Neural crest cell (in vitro differentiated cells): ENCODE results near the gene IMMT. TPM values are rescaled to one million over a fixed set of nuclear protein-coding genes. Genes with fewer than 3 reads are reported as not detected.
"Not testable (repeated sequence)": the region's sequence is repeated elsewhere in the genome, so short reads cannot be mapped to it uniquely, and the experiment has no call there.

Source experiments
- DNase-seq: peaks from one replicate; pipeline ENCODE4 v3.0.0; 2021; ENCODE audit warnings: low read depth, mixed read lengths, low spot score
- H3K27ac Mint-ChIP-seq: one replicate; pipeline ENCODE4 v1.8.0; 2021; ENCODE audit warnings: mild to moderate bottlenecking, mixed read lengths; ENCODE audit not compliant: unreplicated experiment
- H3K27me3 Mint-ChIP-seq: 2 replicates; pipeline ENCODE4 v1.8.0; 2021; ENCODE audit warnings: low read depth, mild to moderate bottlenecking, mixed read lengths
- H3K36me3 Mint-ChIP-seq: 2 replicates; pipeline ENCODE4 v1.8.0; 2021; ENCODE audit warnings: low read depth, mild to moderate bottlenecking, mixed read lengths
- H3K4me1 Mint-ChIP-seq: 2 replicates; pipeline ENCODE4 v1.8.0; 2021; ENCODE audit warnings: mixed read lengths
- H3K4me3 Mint-ChIP-seq: one replicate; pipeline ENCODE4 v1.8.0; 2021; ENCODE audit warnings: mild to moderate bottlenecking, mixed read lengths
- H3K9me3 Mint-ChIP-seq: 2 replicates; pipeline ENCODE4 v1.8.0; 2021; ENCODE audit warnings: mixed read lengths
- CTCF ChIP-seq: fragments of 200-600 bp; sonication (generic); conservative IDR thresholded peaks from 2 replicates; pipeline ENCODE4 v1.5.0; 2021; ENCODE audit warnings: antibody characterized with exemption, mild to moderate bottlenecking
- total RNA-seq: library from RNA; stranded (reverse); gene quantifications from 2 replicates; pipeline ENCODE4 v1.2.1, GENCODE V29; 2021

IMMT gene
- total RNA-seq, 1 donor from 2014 or later = 120 TPM

- H3K27me3 Mint-ChIP-seq = no peaks in the 10 kb centered on the region
- no peaks in the 10 kb centered on the region for H3K9me3 Mint-ChIP-seq
- no peak for TF ChIP-seq CTCF
- no peak overlapping the region for H3K27ac Mint-ChIP-seq
- no peak for DNase-seq
- H3K36me3 Mint-ChIP-seq = no peaks in the 10 kb centered on the region
- peaks cover 35% of the 10 kb centered on the region for H3K4me1 Mint-ChIP-seq
- H3K4me3 Mint-ChIP-seq = no peak overlapping the region
Observed at GRCh38 chr2:86230961-86231360, 35.7 kb upstream of the IMMT start.

- Mint-ChIP-seq H3K4me3 (no peak overlapping the region), H3K27ac (no peak overlapping the region), H3K4me1 (peaks cover 25% of the 10 kb centered on the region), H3K9me3 (no peaks in the 10 kb centered on the region), H3K36me3 (no peaks in the 10 kb centered on the region), H3K27me3 (no peaks in the 10 kb centered on the region)
- TF ChIP-seq CTCF = no peak
- DNase-seq = no peak
Observed at GRCh38 chr2:86229221-86229620, 34.0 kb upstream of the IMMT start.

DNA sequence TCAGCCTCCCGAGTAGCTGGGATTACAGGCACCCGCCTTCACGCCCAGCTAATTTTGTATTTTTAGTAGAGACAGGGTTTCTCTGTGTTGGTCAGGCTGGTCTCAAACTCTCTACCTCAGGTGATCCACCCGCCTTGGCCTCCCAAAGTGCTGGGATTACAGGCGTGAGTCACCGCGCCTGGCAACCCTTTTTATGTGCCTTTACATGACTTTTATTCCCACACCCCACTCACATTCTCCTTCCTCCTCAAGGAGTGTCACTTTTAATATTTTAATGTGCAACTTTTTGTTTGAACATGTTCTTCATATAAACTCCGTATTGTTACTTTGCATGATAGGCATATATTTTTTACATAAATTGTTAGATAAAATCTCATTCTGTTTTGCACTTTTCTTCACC, 33.3 kb upstream of the IMMT start:
- H3K4me1 Mint-ChIP-seq = peaks cover 27% of the 10 kb centered on the region
- not testable (repeated sequence) for H3K27me3 Mint-ChIP-seq, H3K27ac Mint-ChIP-seq, H3K9me3 Mint-ChIP-seq, H3K36me3 Mint-ChIP-seq, DNase-seq, H3K4me3 Mint-ChIP-seq

- no peaks in the 10 kb centered on the region for H3K9me3 Mint-ChIP-seq
- no peak overlapping the region for H3K27ac Mint-ChIP-seq
- DNase-seq = no peak
- H3K4me1 Mint-ChIP-seq = peaks cover 30% of the 10 kb centered on the region
- no peaks in the 10 kb centered on the region for H3K27me3 Mint-ChIP-seq
- H3K36me3 Mint-ChIP-seq = no peaks in the 10 kb centered on the region
- H3K4me3 Mint-ChIP-seq = no peak overlapping the region
- no peak for TF ChIP-seq CTCF
Observed at GRCh38 chr2:86227685-86228084, 32.4 kb upstream of the IMMT start.

DNA sequence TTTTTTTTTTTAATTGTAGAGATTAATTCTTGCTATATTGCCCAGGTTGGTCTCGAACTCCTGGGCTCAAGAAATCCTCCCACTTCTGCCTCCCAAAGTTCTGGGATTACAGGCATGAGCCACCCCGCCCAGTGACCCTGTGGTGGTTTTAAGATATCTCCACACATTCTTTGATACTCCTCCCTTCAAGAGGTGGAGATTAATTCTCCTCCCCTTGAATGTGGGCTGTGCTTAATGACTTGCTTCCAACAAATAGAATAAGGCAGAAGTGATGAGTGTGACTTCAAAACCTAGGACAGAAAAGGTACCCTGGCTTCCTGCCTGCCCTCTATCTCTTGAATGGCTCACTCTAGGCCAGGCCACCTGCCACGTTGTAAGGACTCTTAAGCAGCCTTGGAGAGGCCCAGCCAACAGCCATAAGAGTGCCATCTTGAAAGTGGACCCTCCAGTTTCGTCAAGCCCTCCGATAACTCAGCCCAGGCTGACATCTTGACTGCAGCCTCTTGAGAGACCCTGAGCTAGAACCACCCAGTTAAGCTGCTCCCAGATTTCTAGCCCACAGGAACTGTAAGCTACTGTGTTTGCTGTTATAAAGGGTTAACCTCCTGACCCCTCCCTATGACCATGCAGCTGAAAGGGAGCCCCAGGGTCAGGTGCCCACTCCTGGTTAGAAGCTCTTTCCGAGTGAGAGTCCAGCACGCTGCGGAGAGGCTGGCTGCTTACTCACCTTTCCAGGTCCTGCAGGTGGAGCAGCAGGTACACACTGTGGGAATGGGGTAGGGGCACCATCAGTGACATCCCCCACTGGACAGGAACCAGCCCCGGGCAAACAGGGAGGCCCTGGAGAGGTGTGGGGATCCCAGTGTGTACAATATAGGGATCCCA, 31.6 kb upstream of the IMMT start:
- Mint-ChIP-seq H3K9me3 (no peaks in the 10 kb centered on the region), H3K27ac (no peak overlapping the region)

More for the DNA sequence above, 31.6 kb upstream of the IMMT start:
- Mint-ChIP-seq H3K4me1 (peaks cover 33% of the 10 kb centered on the region), H3K27me3 (no peaks in the 10 kb centered on the region), H3K36me3 (no peaks in the 10 kb centered on the region), H3K4me3 (no peak overlapping the region)
- no peak for DNase-seq
- no peak for TF ChIP-seq CTCF
